Activated CD4-positive, alpha-beta T cell treated with anti-CD3 and anti-CD28 coated beads, Interleukin-2, amount 10 ng/mL, durations not matched to agents 24 days and 14 days (primary cell): ENCODE results near the gene RGS17. TPM values are rescaled to one million over a fixed set of nuclear protein-coding genes. Genes with fewer than 3 reads are reported as not detected.

Experiments used
- DNase-seq: peaks from one replicate; pipeline ENCODE4 v3.0.0; 2022
- H3K27ac Mint-ChIP-seq: one replicate; pipeline ENCODE4 v1.8.0; 2022; ENCODE audit warnings: mild to moderate bottlenecking, mixed read lengths
- H3K27me3 Mint-ChIP-seq: one replicate; pipeline ENCODE4 v1.8.0; 2022; ENCODE audit warnings: mixed read lengths
- H3K36me3 Mint-ChIP-seq: one replicate; pipeline ENCODE4 v1.8.0; 2022; ENCODE audit warnings: low read depth, mild to moderate bottlenecking, mixed read lengths
- H3K4me1 Mint-ChIP-seq: one replicate; pipeline ENCODE4 v1.8.0; 2021; ENCODE audit warnings: mixed read lengths
- H3K4me3 Mint-ChIP-seq: one replicate; pipeline ENCODE4 v1.8.0; 2022; ENCODE audit warnings: mild to moderate bottlenecking, moderate library complexity, mixed read lengths
- H3K9me3 Mint-ChIP-seq: one replicate; pipeline ENCODE4 v1.8.0; 2021; ENCODE audit warnings: mixed read lengths
- intact Hi-C: fragments of 100-400 bp; cut with micrococcal nuclease; formaldehyde crosslinking; loops from one replicate; pipeline ENCODE4 v1.15.1; 2023
- total RNA-seq: library from RNA; stranded (reverse); gene quantifications from 2 replicates; pipeline ENCODE4 v1.2.3, GENCODE V29; 2022

The RGS17 gene
- total RNA-seq, 1 donor from 2014 or later: not detected

DNA sequence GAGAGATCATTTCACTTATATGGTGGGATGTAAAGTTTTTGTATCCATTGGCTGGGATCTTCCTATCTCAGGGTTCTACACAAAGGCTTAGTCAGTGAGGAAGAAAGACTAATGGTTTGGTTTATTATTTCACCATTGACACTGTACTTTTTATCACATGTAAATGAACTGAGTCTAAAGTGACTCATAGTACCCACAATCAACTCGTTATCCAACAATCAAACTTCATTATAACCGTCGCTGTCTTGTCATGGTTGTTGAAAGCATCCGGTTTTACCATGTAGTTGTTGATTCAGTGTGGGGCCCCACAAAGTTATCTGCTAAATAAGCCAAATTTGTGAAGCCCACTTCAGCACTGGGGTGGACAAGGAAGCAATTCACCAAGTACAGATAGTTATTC lies 72.8 kb downstream of the RGS17 start:
- no peak overlapping the region for H3K4me3 Mint-ChIP-seq
- no peaks in the 10 kb centered on the region for H3K4me1 Mint-ChIP-seq
- H3K36me3 Mint-ChIP-seq: no peaks in the 10 kb centered on the region
- intact Hi-C loops: no loop called here
- no peak for DNase-seq
- no peaks in the 10 kb centered on the region for H3K9me3 Mint-ChIP-seq
- H3K27me3 Mint-ChIP-seq: peaks cover 3% of the 10 kb centered on the region
- no peak overlapping the region for H3K27ac Mint-ChIP-seq

DNA sequence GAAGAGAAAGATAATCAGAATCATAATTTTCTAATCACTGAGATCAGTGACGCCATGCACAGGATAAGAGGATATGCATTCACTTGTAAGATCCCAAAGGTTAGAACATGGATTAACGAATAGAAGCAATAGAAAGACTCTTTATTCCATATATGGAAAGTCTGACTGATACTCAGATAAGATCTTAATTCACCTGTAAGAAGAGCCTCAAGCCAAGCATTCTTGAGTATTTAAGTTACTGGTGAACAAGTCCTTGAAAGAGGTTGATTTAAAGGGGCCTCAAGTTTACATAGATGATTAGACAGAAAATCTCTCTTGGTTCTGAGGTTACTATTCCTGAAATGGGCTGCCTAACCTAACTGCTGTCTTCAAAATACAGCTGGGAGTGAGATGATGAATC lies 74.8 kb downstream of the RGS17 start:
- Mint-ChIP-seq H3K9me3 (no peaks in the 10 kb centered on the region), H3K4me3 (no peak overlapping the region), H3K27ac (no peak overlapping the region), H3K36me3 (no peaks in the 10 kb centered on the region), H3K4me1 (no peaks in the 10 kb centered on the region), H3K27me3 (peaks cover 6% of the 10 kb centered on the region)
- no peak for DNase-seq
- intact Hi-C loops: no loop called here

DNA sequence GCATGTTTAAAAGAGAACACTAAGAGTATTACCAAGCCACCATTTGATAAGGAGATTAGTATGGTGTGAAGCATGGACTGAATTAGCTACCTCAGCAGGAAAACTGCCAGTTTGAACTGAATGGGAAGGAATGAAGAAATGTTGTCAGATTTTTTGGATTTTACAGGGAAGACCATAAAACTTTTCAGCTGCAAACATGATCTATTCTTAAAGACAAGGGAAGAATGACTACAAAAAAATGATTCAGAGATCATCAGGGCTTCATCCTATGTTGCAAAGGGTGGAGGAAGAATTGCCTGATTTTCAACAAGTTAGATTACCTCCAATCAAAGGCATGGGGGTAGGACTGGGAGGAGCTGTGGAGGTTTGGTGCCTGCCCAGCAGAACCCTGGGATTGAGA lies 79.3 kb downstream of the RGS17 start:
- Mint-ChIP-seq H3K9me3 (peaks cover 7% of the 10 kb centered on the region), H3K36me3 (no peaks in the 10 kb centered on the region), H3K27ac (no peak overlapping the region), H3K27me3 (peaks cover 5% of the 10 kb centered on the region), H3K4me3 (no peak overlapping the region), H3K4me1 (no peaks in the 10 kb centered on the region)
- intact Hi-C loops: no loop called here
- DNase-seq: no peak

DNA sequence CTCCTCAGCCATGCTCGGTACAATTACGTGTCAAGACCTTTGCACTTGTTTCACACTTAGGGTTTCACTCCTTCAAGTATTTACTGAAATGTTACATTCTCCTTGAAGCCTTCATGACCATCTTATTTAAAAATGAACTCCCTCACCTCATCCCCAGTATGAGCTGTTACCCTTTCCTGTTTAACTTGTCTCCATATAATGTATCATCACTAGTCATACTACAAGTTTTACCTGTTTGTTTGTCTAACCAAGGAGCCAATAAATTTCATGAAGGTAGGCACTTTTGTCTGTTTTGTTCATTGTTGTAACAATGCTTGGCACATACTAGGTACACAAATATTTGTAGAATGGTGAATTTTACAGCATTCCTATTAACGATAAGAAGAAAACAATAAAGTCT lies 82.5 kb downstream of the RGS17 start:
- no peaks in the 10 kb centered on the region for H3K36me3 Mint-ChIP-seq
- no peak overlapping the region for H3K27ac Mint-ChIP-seq
- no peak for DNase-seq
- peaks cover 7% of the 10 kb centered on the region for H3K9me3 Mint-ChIP-seq
- no peaks in the 10 kb centered on the region for H3K4me1 Mint-ChIP-seq
- intact Hi-C loops: no loop called here
- H3K4me3 Mint-ChIP-seq: no peak overlapping the region
- peaks cover 3% of the 10 kb centered on the region for H3K27me3 Mint-ChIP-seq

DNA sequence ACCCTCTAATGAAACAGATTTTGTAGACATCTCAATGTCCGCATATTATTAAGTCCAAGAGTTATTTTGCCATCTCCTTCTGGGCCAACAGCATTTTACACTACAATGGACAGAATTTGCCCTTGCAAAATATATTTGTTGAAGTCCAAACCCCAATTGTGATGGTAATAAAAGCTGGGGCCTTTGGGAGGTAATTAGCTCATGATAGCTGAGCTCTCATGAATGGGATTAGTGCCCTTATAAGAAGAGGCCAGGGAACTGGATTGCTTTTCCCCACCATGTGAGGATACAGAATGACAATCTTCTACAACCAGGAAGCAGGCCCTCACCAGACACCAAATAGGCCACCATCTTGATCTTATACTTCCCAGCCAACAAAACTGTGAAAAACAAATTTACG lies 83.7 kb downstream of the RGS17 start:
- H3K27me3 Mint-ChIP-seq: peaks cover 3% of the 10 kb centered on the region
- peaks cover 7% of the 10 kb centered on the region for H3K9me3 Mint-ChIP-seq
- no peaks in the 10 kb centered on the region for H3K4me1 Mint-ChIP-seq
- no peaks in the 10 kb centered on the region for H3K36me3 Mint-ChIP-seq
- no peak overlapping the region for H3K4me3 Mint-ChIP-seq
- intact Hi-C loops: no loop called here
- no peak overlapping the region for H3K27ac Mint-ChIP-seq
- DNase-seq: no peak

DNA sequence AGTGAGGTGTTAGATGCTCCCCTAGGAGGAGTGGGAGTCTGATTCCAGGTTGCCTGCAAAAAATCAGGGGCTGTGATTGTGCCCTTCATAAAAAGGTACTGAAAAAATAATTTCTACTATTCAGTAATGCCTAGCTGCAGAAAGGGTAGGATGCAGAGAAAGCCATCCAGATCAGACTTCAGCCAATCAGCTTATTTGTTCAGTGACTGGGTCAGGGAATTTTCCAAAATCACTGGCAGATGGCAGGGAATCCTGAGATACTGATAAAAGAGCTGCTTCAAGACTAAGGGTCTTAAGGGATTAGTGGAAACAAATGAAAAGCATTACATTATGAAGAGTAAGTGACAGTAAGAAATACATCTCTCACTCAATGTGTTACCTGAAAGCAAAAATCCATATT lies 85.8 kb downstream of the RGS17 start:
- intact Hi-C loops: no loop called here
- Mint-ChIP-seq H3K27ac (no peak overlapping the region), H3K36me3 (no peaks in the 10 kb centered on the region), H3K9me3 (peaks cover 7% of the 10 kb centered on the region), H3K27me3 (no peaks in the 10 kb centered on the region), H3K4me3 (no peak overlapping the region), H3K4me1 (no peaks in the 10 kb centered on the region)
- DNase-seq: no peak

DNA sequence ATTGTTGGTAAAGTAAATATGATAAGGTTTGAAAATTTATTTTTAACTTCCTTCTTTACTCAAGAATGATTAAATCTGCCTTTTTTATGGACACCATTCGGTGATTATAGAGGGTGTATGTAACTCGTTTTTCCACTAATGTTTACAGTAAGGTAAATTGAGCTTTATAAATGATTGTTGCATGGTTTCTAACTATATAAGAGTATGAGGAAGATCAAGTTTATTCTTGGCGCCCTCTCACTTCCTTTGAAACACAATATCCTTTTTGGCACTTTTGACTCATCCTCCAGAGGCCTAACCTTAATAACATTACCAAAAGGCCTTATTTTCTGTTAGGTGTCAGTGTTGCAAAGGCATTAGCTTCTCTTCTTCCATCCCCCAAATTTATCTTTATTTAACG lies 86.8 kb downstream of the RGS17 start:
- Mint-ChIP-seq H3K36me3 (no peaks in the 10 kb centered on the region), H3K27me3 (peaks cover 5% of the 10 kb centered on the region), H3K9me3 (peaks cover 7% of the 10 kb centered on the region), H3K4me3 (no peak overlapping the region), H3K27ac (no peak overlapping the region), H3K4me1 (no peaks in the 10 kb centered on the region)
- DNase-seq: no peak
- intact Hi-C loops: no loop called here

GRCh38 chr6:153043719-153044118 lies 87.4 kb downstream of the RGS17 start:
- H3K9me3 Mint-ChIP-seq: peaks cover 7% of the 10 kb centered on the region
- no peaks in the 10 kb centered on the region for H3K4me1 Mint-ChIP-seq
- no peak overlapping the region for H3K4me3 Mint-ChIP-seq
- peaks cover 5% of the 10 kb centered on the region for H3K27me3 Mint-ChIP-seq
- no peaks in the 10 kb centered on the region for H3K36me3 Mint-ChIP-seq
- no peak for DNase-seq
- H3K27ac Mint-ChIP-seq: no peak overlapping the region
- intact Hi-C loops: no loop called here

GRCh38 chr6:153038378-153039057 lies 92.6 kb downstream of the RGS17 start:
- Mint-ChIP-seq H3K27me3 (peaks cover 7% of the 10 kb centered on the region), H3K9me3 (no peaks in the 10 kb centered on the region), H3K36me3 (no peaks in the 10 kb centered on the region), H3K4me1 (no peaks in the 10 kb centered on the region), H3K4me3 (no peak overlapping the region), H3K27ac (no peak overlapping the region)
- DNase-seq: no peak
- intact Hi-C loops: no loop called here

GRCh38 chr6:153034139-153034538 lies 96.9 kb downstream of the RGS17 start:
- no peak overlapping the region for H3K4me3 Mint-ChIP-seq
- no peaks in the 10 kb centered on the region for H3K4me1 Mint-ChIP-seq
- intact Hi-C loops: no loop called here
- H3K27me3 Mint-ChIP-seq: peaks cover 19% of the 10 kb centered on the region
- no peak for DNase-seq
- no peaks in the 10 kb centered on the region for H3K36me3 Mint-ChIP-seq
- no peak overlapping the region for H3K27ac Mint-ChIP-seq
- no peaks in the 10 kb centered on the region for H3K9me3 Mint-ChIP-seq

- intact Hi-C loops: loop anchor here (2.0 kb wide), 1 partner anchor 280 kb away; no protein-coding TSS in a partner anchor
Observed at GRCh38 chr6:153032255-153032882, 98.7 kb downstream of the RGS17 start.

DNA sequence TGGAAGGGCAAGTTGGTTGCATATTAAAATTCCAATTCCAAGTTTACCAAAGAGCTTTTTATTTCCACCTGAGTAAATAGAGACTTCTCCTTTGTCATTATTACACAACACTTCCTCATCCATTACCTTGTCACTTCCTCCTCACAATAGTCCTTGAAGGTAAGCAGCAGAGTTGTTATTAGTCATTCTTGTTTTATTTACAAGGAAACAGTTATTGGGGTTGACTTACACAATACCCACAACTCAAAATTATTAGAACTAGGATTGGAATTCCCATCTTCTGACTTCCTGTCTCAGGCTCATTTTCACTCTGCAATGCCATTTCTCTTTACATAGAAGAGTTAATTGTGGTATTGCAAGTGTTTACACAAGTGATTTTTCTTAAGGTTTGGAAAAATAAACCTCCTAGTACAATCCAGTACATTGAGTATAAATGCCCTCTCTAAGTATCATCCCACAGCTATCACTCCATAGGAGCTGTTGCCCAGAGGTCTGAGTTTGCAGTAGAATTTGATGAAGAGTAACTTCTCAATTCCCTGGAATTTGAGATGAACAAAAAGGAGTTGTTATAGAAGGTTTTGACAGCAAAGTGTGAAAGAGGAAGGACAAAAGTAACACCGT lies 99.6 kb downstream of the RGS17 start:
- no peaks in the 10 kb centered on the region for H3K9me3 Mint-ChIP-seq
- H3K27ac Mint-ChIP-seq: no peak overlapping the region
- intact Hi-C loops: no loop called here
- H3K27me3 Mint-ChIP-seq: peaks cover 29% of the 10 kb centered on the region
- H3K4me1 Mint-ChIP-seq: no peaks in the 10 kb centered on the region
- no peak for DNase-seq
- H3K4me3 Mint-ChIP-seq: no peak overlapping the region
- no peaks in the 10 kb centered on the region for H3K36me3 Mint-ChIP-seq

More at GRCh38 chr6:153032255-153032882, 98.7 kb downstream of the RGS17 start:
- Mint-ChIP-seq H3K4me3 (no peak overlapping the region), H3K4me1 (no peaks in the 10 kb centered on the region), H3K9me3 (no peaks in the 10 kb centered on the region), H3K36me3 (no peaks in the 10 kb centered on the region), H3K27ac (no peak overlapping the region), H3K27me3 (peaks cover 24% of the 10 kb centered on the region)
- no peak for DNase-seq

- H3K36me3 Mint-ChIP-seq: no peaks in the 10 kb centered on the region
- H3K4me3 Mint-ChIP-seq: no peak overlapping the region
- intact Hi-C loops: loop anchor here (10.0 kb wide), 1 partner anchor 284 kb away; no protein-coding TSS in a partner anchor
- peaks cover 38% of the 10 kb centered on the region for H3K27me3 Mint-ChIP-seq
- no peaks in the 10 kb centered on the region for H3K9me3 Mint-ChIP-seq
- no peak for DNase-seq
- no peak overlapping the region for H3K27ac Mint-ChIP-seq
- H3K4me1 Mint-ChIP-seq: no peaks in the 10 kb centered on the region
Observed at GRCh38 chr6:153028963-153029362, 102.1 kb downstream of the RGS17 start.

DNA sequence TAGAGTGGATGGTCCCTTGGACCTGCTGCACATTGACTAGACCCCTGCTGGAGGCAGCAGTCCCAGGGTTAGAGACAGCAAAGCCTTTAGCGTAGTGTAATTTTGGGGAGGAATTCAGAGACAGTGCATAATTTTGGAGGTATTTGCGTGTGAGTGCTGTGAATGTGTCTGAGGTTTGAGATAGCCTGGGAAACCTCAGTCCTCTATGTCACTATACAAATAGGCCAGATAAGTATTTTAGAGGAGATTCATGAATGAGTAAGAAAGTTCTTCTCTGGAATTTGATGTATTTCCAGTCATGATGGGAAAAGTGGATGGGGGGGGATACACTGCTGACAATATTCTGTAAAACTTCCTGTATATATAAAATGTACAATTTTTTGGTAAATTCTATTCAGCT lies 102.8 kb downstream of the RGS17 start:
- Mint-ChIP-seq H3K36me3 (no peaks in the 10 kb centered on the region), H3K9me3 (no peaks in the 10 kb centered on the region), H3K4me1 (no peaks in the 10 kb centered on the region), H3K27ac (no peak overlapping the region), H3K27me3 (peaks cover 42% of the 10 kb centered on the region), H3K4me3 (no peak overlapping the region)
- intact Hi-C loops: loop anchor here (10.0 kb wide), 1 partner anchor 283 kb away; no protein-coding TSS in a partner anchor
- DNase-seq: no peak
